MM.1S (cell line): ENCODE data around the gene ATP5MK.

Experiments
- DNase-seq: peaks from one replicate; pipeline ENCODE4 v3.0.0-alpha.2; 2015
- H2AFZ ChIP-seq: fragments of 300-600 bp; sonication (generic); 2 replicates; pipeline ENCODE4 v1.6.0; 2016; ENCODE audit warnings: antibody characterized with exemption, low read length
- H3F3A ChIP-seq: fragments of 300-600 bp; sonication (generic); 2 replicates; pipeline ENCODE4 v1.6.1; 2016; ENCODE audit warnings: mild to moderate bottlenecking, antibody characterized with exemption, low read length, moderate library complexity, mixed read lengths; ENCODE audit not compliant: insufficient read depth
- H3K27ac ChIP-seq: fragments of 300-600 bp; sonication (generic); 2 replicates; pipeline ENCODE4 v1.5.1; 2016; ENCODE audit warnings: mild to moderate bottlenecking, low read length
- H3K27me3 ChIP-seq: fragments of 300-600 bp; sonication (generic); replicated peaks from 2 replicates; pipeline ENCODE4 v1.6.0; 2016; ENCODE audit warnings: low read length; ENCODE audit not compliant: insufficient read depth
- H3K36me3 ChIP-seq: fragments of 300-600 bp; sonication (generic); replicated peaks from 2 replicates; pipeline ENCODE4 v1.6.1; 2016; ENCODE audit warnings: mild to moderate bottlenecking, low read length, mixed read lengths; ENCODE audit not compliant: insufficient read depth
- H3K4me1 ChIP-seq: fragments of 300-600 bp; sonication (generic); 2 replicates; pipeline ENCODE4 v1.6.1; 2016; ENCODE audit warnings: low read length, mixed read lengths
- H3K4me2 ChIP-seq: fragments of 300-600 bp; sonication (generic); 2 replicates; pipeline ENCODE4 v1.6.0; 2016; ENCODE audit warnings: low read depth, low read length
- H3K4me3 ChIP-seq: fragments of 300-600 bp; sonication (generic); 2 replicates; pipeline ENCODE4 v1.5.1; 2016; ENCODE audit warnings: low read length, mixed read lengths
- H3K79me2 ChIP-seq: fragments of 300-600 bp; sonication (generic); 2 replicates; pipeline ENCODE4 v1.6.1; 2016; ENCODE audit warnings: mixed run types, low read length, mixed read lengths
- H3K9ac ChIP-seq: fragments of 300-600 bp; sonication (generic); 2 replicates; pipeline ENCODE4 v1.6.1; 2016; ENCODE audit warnings: low read length, mixed read lengths
- H3K9me2 ChIP-seq: fragments of 300-600 bp; sonication (generic); replicated peaks from 2 replicates; pipeline ENCODE4 v1.6.1; 2016; ENCODE audit warnings: mild to moderate bottlenecking, low read length, mixed read lengths; ENCODE audit not compliant: insufficient read depth
- H3K9me3 ChIP-seq: fragments of 300-600 bp; sonication (generic); replicated peaks from 2 replicates; pipeline ENCODE4 v1.6.1; 2016; ENCODE audit warnings: mild to moderate bottlenecking, low read length, mixed read lengths; ENCODE audit not compliant: insufficient read depth
- H4K20me1 ChIP-seq: fragments of 300-600 bp; sonication (generic); 2 replicates; pipeline ENCODE4 v1.6.1; 2016; ENCODE audit warnings: mild to moderate bottlenecking, low read length, moderate library complexity, mixed read lengths; ENCODE audit not compliant: insufficient read depth
- EZH2 ChIP-seq: fragments of 300-600 bp; sonication (generic); optimal IDR thresholded peaks from 2 replicates; pipeline ENCODE3; 2017; ENCODE audit warnings: low read depth, mild to moderate bottlenecking, antibody characterized with exemption, low read length, mixed read lengths
- EZH2phosphoT487 ChIP-seq: fragments of 300-600 bp; sonication (generic); IDR thresholded peaks from 2 replicates; pipeline ENCODE4 v1.6.1; 2018; ENCODE audit warnings: antibody characterized with exemption, low read length
- TF ChIP-seq, protein P1 (sequence below): fragments of 300-600 bp; sonication (generic); IDR thresholded peaks from 2 replicates; pipeline ENCODE4 v1.5.1; 2016; ENCODE audit warnings: antibody characterized with exemption, low read length, mixed read lengths

ATP5MK gene

DNA sequence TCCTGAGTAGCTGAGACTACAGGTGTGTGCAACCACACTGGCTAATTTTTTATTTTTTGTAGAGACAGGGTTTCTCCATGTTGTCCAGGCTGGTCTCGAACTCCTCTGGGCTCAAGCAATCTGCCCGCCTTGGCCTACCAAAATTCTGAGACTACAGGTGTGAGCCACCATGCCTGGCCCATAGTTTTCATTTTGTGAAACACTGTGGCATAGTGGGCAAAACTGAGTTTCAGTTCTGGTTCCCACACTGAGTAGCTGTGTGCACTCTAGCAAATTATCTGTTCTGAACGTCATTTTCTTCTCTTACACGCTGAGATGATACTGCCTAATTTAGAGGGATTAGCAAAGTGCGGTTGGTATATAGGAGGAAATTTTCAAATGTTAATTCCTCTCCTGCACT is 13.5 kb downstream of the ATP5MK start:
- no peak overlapping the region for H3K9ac ChIP-seq
- H3K9me3 ChIP-seq, result no peaks in the 10 kb centered on the region
- no peak overlapping the region for H3K27ac ChIP-seq
- peaks cover 13% of the 10 kb centered on the region; the same call in 1 of the 2 replicates for H3F3A ChIP-seq
- no peaks in the 10 kb centered on the region for H3K4me1 ChIP-seq
- no peak overlapping the region for H3K4me3 ChIP-seq
- peaks cover 6% of the 10 kb centered on the region; the same call in 1 of the 2 replicates for H3K36me3 ChIP-seq
- DNase-seq, result no peak
- H4K20me1 ChIP-seq, result no peaks in the 10 kb centered on the region
- H3K27me3 ChIP-seq, result no peaks in the 10 kb centered on the region
- no peaks in the 10 kb centered on the region for H3K9me2 ChIP-seq
- no peak overlapping the region for H2AFZ ChIP-seq
- H3K4me2 ChIP-seq, result no peak overlapping the region
- TF ChIP-seq, protein P1, sequence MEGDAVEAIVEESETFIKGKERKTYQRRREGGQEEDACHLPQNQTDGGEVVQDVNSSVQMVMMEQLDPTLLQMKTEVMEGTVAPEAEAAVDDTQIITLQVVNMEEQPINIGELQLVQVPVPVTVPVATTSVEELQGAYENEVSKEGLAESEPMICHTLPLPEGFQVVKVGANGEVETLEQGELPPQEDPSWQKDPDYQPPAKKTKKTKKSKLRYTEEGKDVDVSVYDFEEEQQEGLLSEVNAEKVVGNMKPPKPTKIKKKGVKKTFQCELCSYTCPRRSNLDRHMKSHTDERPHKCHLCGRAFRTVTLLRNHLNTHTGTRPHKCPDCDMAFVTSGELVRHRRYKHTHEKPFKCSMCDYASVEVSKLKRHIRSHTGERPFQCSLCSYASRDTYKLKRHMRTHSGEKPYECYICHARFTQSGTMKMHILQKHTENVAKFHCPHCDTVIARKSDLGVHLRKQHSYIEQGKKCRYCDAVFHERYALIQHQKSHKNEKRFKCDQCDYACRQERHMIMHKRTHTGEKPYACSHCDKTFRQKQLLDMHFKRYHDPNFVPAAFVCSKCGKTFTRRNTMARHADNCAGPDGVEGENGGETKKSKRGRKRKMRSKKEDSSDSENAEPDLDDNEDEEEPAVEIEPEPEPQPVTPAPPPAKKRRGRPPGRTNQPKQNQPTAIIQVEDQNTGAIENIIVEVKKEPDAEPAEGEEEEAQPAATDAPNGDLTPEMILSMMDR, result no peak
- TF ChIP-seq EZH2 (no peak), EZH2phosphoT487 (no peak)
- no peaks in the 10 kb centered on the region for H3K79me2 ChIP-seq

- Histone ChIP-seq H3K9me3 (no peaks in the 10 kb centered on the region), H3K79me2 (peaks cover 42% of the 10 kb centered on the region), H3K4me1 (no peaks in the 10 kb centered on the region), H3K4me2 (no peak overlapping the region), H3K9me2 (no peaks in the 10 kb centered on the region), H3F3A (no peaks in the 10 kb centered on the region), H3K27me3 (no peaks in the 10 kb centered on the region), H4K20me1 (no peaks in the 10 kb centered on the region), H3K9ac (no peak overlapping the region), H3K4me3 (no peak overlapping the region), H3K27ac (no peak overlapping the region), H2AFZ (no peak overlapping the region), H3K36me3 (peaks cover 3% of the 10 kb centered on the region; the same call in 1 of the 2 replicates)
- TF ChIP-seq EZH2phosphoT487 (no peak), EZH2 (no peak)
- TF ChIP-seq, protein P1, result no peak
- DNase-seq, result no peak
Observed at GRCh38 chr10:103374263-103374662, 22.0 kb downstream of the ATP5MK start.

- H3K79me2 ChIP-seq, result peaks cover 48% of the 10 kb centered on the region
- no peak overlapping the region for H3K4me2 ChIP-seq
- no peaks in the 10 kb centered on the region for H3K4me1 ChIP-seq
- H3K36me3 ChIP-seq, result peaks cover 3% of the 10 kb centered on the region; the same call in 1 of the 2 replicates
- peaks cover 4% of the 10 kb centered on the region for H3F3A ChIP-seq
- no peaks in the 10 kb centered on the region for H3K27me3 ChIP-seq
- H3K9me2 ChIP-seq, result no peaks in the 10 kb centered on the region
- H3K4me3 ChIP-seq, result no peak overlapping the region
- H4K20me1 ChIP-seq, result no peaks in the 10 kb centered on the region
- no peaks in the 10 kb centered on the region for H3K9me3 ChIP-seq
- TF ChIP-seq EZH2phosphoT487, result no peak
- TF ChIP-seq, protein P1, result no peak
- no peak for TF ChIP-seq EZH2
- no peak overlapping the region for H3K9ac ChIP-seq
- no peak for DNase-seq
- no peak overlapping the region for H3K27ac ChIP-seq
- H2AFZ ChIP-seq, result no peak overlapping the region
Observed at GRCh38 chr10:103373544-103373943, 22.7 kb downstream of the ATP5MK start.
